ENCODE measurements around the gene CCR2. TPM values are rescaled to one million over a fixed set of nuclear protein-coding genes. Genes with fewer than 3 reads are reported as not detected.

Gene CCR2
- total and polyA plus RNA-seq, 2 of the 4 experiments (the other 2 are of a cell fraction): not detected

GRCh38 chr3:46354984-46355383 is 1.1 kb downstream of the CCR2 start:
- BruUV-seq (replicated peaks): no TSS peak

More at GRCh38 chr3:46354984-46355383, 1.1 kb downstream of the CCR2 start:
- H3K4me3 ChIP-seq (ENCODE audit: insufficient read depth, low read depth, low read length): no peak overlapping the region
- H3K4ac ChIP-seq (ENCODE audit: low read depth, low read length): no peak overlapping the region
- intact Hi-C loops (cut with micrococcal nuclease) (no loop called here), in situ Hi-C loops (cut with MboI; ENCODE audit: low sequenced_read_pairs) (no loop called here), dilution Hi-C loops (cut with HindIII; ENCODE audit: low sequenced_read_pairs, unreplicated experiment) (no loop called here)
- no peaks in the 10 kb centered on the region for H3K9me3 ChIP-seq (ENCODE audit: control insufficient read depth, insufficient read depth, low read length)
- no peak overlapping the region for H3K18ac ChIP-seq (ENCODE audit: low read depth, low read length)
- no peak overlapping the region for H3K56ac ChIP-seq (ENCODE audit: extremely low read depth, insufficient read depth, low read length)
- H3K4me2 ChIP-seq (ENCODE audit: low read depth, low read length): no peak overlapping the region
- no peak for TF ChIP-seq CEBPB (IDR thresholded peaks at IDR 0.05; ENCODE audit: low read depth, low read length)
- no peak for TF ChIP-seq MAZ (IDR thresholded peaks at IDR 0.05; ENCODE audit: borderline replicate concordance, low read depth, low read length)
- TF ChIP-seq, protein P1, sequence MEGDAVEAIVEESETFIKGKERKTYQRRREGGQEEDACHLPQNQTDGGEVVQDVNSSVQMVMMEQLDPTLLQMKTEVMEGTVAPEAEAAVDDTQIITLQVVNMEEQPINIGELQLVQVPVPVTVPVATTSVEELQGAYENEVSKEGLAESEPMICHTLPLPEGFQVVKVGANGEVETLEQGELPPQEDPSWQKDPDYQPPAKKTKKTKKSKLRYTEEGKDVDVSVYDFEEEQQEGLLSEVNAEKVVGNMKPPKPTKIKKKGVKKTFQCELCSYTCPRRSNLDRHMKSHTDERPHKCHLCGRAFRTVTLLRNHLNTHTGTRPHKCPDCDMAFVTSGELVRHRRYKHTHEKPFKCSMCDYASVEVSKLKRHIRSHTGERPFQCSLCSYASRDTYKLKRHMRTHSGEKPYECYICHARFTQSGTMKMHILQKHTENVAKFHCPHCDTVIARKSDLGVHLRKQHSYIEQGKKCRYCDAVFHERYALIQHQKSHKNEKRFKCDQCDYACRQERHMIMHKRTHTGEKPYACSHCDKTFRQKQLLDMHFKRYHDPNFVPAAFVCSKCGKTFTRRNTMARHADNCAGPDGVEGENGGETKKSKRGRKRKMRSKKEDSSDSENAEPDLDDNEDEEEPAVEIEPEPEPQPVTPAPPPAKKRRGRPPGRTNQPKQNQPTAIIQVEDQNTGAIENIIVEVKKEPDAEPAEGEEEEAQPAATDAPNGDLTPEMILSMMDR (conservative IDR thresholded peaks at IDR 0.05; ENCODE audit: low read depth, low read length): no peak
- TF ChIP-seq MAFK (IDR thresholded peaks at IDR 0.05; ENCODE audit: low read depth, low read length): no peak
- TF ChIP-seq BHLHE40 (IDR thresholded peaks at IDR 0.05; ENCODE audit: low read depth, low read length): no peak
- no peak for TF ChIP-seq FOS (IDR thresholded peaks at IDR 0.05; ENCODE audit: low read depth, low read length)
- no peak for TF ChIP-seq MXI1 (IDR thresholded peaks at IDR 0.05; ENCODE audit: borderline replicate concordance, low read depth, low read length)
- DNase-seq: no peak
- no peak overlapping the region for H3K27ac ChIP-seq (ENCODE audit: insufficient read depth, low read length)
- H4K5ac ChIP-seq (ENCODE audit: low read depth, low read length): no peak overlapping the region
- no peak overlapping the region for H2BK5ac ChIP-seq (ENCODE audit: low read depth, low read length, poor library complexity, severe bottlenecking)
- no peak overlapping the region for H3K14ac ChIP-seq (replicated peaks; ENCODE audit: low read depth, low read length)
- no peak overlapping the region for H2BK20ac ChIP-seq (ENCODE audit: low read depth, low read length)
- no peaks in the 10 kb centered on the region for H3K79me1 ChIP-seq (ENCODE audit: low read depth in 1 of 2, low read length in 2 of 2)
- H4K91ac ChIP-seq (ENCODE audit: insufficient read depth, low read depth, low read length): no peak overlapping the region
- no peak overlapping the region for H3K9ac ChIP-seq (ENCODE audit: low read depth, low read length)
- H3K4me1 ChIP-seq (ENCODE audit: control insufficient read depth, insufficient read depth, low read length): no peaks in the 10 kb centered on the region
- no peaks in the 10 kb centered on the region for H3K36me3 ChIP-seq (ENCODE audit: control insufficient read depth, insufficient read depth, low read length)
- CTCF ChIA-PET: no interaction called here
- no peak overlapping the region for H3K23ac ChIP-seq (ENCODE audit: low read depth, low read length)
- H3K9me1 ChIP-seq (ENCODE audit: insufficient read depth, low read length): no peaks in the 10 kb centered on the region
- no peak overlapping the region for H2AFZ ChIP-seq (replicated peaks; ENCODE audit: low read length, poor library complexity)
- H4K20me1 ChIP-seq (ENCODE audit: insufficient read depth, low read length): no peaks in the 10 kb centered on the region
- no peak overlapping the region for H2AK9ac ChIP-seq (replicated peaks; ENCODE audit: low read depth, low read length, poor library complexity)
- no peak overlapping the region for H2AK5ac ChIP-seq (ENCODE audit: low read depth, low read length)
- no peak overlapping the region for H2BK120ac ChIP-seq (ENCODE audit: low read depth, low read length)
- POLR2A ChIA-PET (ENCODE audit: unreplicated experiment): no interaction called here
- H3K27me3 ChIP-seq (ENCODE audit: control insufficient read depth, insufficient read depth, low read length): peaks cover 50% of the 10 kb centered on the region
- no peak overlapping the region for H4K8ac ChIP-seq (ENCODE audit: low read depth in 2 of 2, low read length in 2 of 2)
- no peak overlapping the region for H2BK15ac ChIP-seq (ENCODE audit: low read depth, low read length)
- no peak for ATAC-seq (ENCODE audit: low read depth)
